A549 (cell line): ENCODE measurements around the gene TES.

Experiments used
- CBX2 ChIP-seq: fragments of 200-600 bp; sonication (generic); IDR thresholded peaks from 2 replicates; pipeline ENCODE4 v1.6.1; 2016; ENCODE audit warnings: low read depth, mild to moderate bottlenecking, borderline replicate concordance
- GATA3 ChIP-seq: IDR thresholded peaks from 2 replicates; pipeline ENCODE4 v1.6.1; 2012; ENCODE audit warnings: borderline replicate concordance

- TF ChIP-seq GATA3 (no peak), CBX2 (no peak)
These were observed 88.2 kb downstream of the TES start for GRCh38 chr7:116298576-116298975.
